ENCODE results near the gene FGFBP1.

The FGFBP1 gene

GRCh38 chr4:15910155-15910940 is 28.2 kb downstream of the FGFBP1 start:
- no peak for DNase-seq

GRCh38 chr4:15907430-15907829 is 31.1 kb downstream of the FGFBP1 start:
- no peak for DNase-seq

- no peak for DNase-seq
These were observed 32.5 kb downstream of the FGFBP1 start for GRCh38 chr4:15906020-15906443.

GRCh38 chr4:15902746-15903145 is 35.8 kb downstream of the FGFBP1 start:
- DNase-seq = no peak

GRCh38 chr4:15901998-15902397 is 36.5 kb downstream of the FGFBP1 start:
- no peak for DNase-seq

- no peak for DNase-seq
These were observed 37.5 kb downstream of the FGFBP1 start for GRCh38 chr4:15901007-15901406.

GRCh38 chr4:15899511-15899910 is 39.0 kb downstream of the FGFBP1 start:
- no peak for DNase-seq

GRCh38 chr4:15898902-15899301 is 39.6 kb downstream of the FGFBP1 start:
- DNase-seq = no peak

GRCh38 chr4:15897577-15897976 is 41.0 kb downstream of the FGFBP1 start:
- no peak for DNase-seq

- no peak for DNase-seq
These were observed 43.3 kb downstream of the FGFBP1 start for GRCh38 chr4:15894921-15895916.

GRCh38 chr4:15894393-15894792 is 44.1 kb downstream of the FGFBP1 start:
- DNase-seq = no peak

GRCh38 chr4:15893962-15894361 is 44.6 kb downstream of the FGFBP1 start:
- DNase-seq = no peak

- no peak for DNase-seq
These were observed 47.2 kb downstream of the FGFBP1 start for GRCh38 chr4:15891312-15891711.

- DNase-seq = no peak
These were observed 48.2 kb downstream of the FGFBP1 start for GRCh38 chr4:15890246-15890829.

- no peak for DNase-seq
These were observed 50.0 kb downstream of the FGFBP1 start for GRCh38 chr4:15888515-15888914.

Data from T-helper 9 cell (primary cell).